Hepatocyte (in vitro differentiated cells): ENCODE results near the gene COP1. TPM values are rescaled to one million over a fixed set of nuclear protein-coding genes. Genes with fewer than 3 reads are reported as not detected.

Experiments
- DNase-seq: peaks from one replicate; pipeline ENCODE4 v3.0.0-alpha.2; 2016; ENCODE audit warnings: low spot score
- H2AFZ ChIP-seq: fragments of 200-600 bp; sonication (generic); 2 replicates; pipeline ENCODE4 v1.6.0; 2016; ENCODE audit warnings: antibody characterized with exemption, mild to moderate bottlenecking
- H3K27ac ChIP-seq: fragments of 200-600 bp; sonication (generic); 2 replicates; pipeline ENCODE4 v1.5.1; 2016; ENCODE audit warnings: mild to moderate bottlenecking
- H3K27me3 ChIP-seq: fragments of 200-600 bp; sonication (generic); 2 replicates; pipeline ENCODE4 v1.6.1; 2016
- H3K36me3 ChIP-seq: fragments of 200-600 bp; sonication (generic); replicated peaks from 2 replicates; pipeline ENCODE4 v1.5.1; 2016; ENCODE audit warnings: low read depth; ENCODE audit not compliant: insufficient read depth
- H3K4me1 ChIP-seq: fragments of 200-600 bp; sonication (generic); 2 replicates; pipeline ENCODE4 v1.5.1; 2016; ENCODE audit warnings: mild to moderate bottlenecking, moderate library complexity; ENCODE audit not compliant: insufficient read depth
- H3K4me2 ChIP-seq: fragments of 200-600 bp; sonication (generic); 2 replicates; pipeline ENCODE4 v1.6.0; 2016
- H3K4me3 ChIP-seq: fragments of 200-600 bp; sonication (generic); 2 replicates; pipeline ENCODE4 v1.5.1; 2016; ENCODE audit warnings: mild to moderate bottlenecking
- H3K79me2 ChIP-seq: fragments of 200-600 bp; sonication (generic); 2 replicates; pipeline ENCODE4 v1.6.0; 2017; ENCODE audit warnings: mild to moderate bottlenecking
- H3K9me2 ChIP-seq: fragments of 200-600 bp; sonication (generic); replicated peaks from 2 replicates; pipeline ENCODE4 v1.6.0; 2017; ENCODE audit warnings: mild to moderate bottlenecking; ENCODE audit not compliant: insufficient read depth
- H3K9me3 ChIP-seq: fragments of 200-600 bp; sonication (generic); 2 replicates; pipeline ENCODE4 v1.5.1; 2016; ENCODE audit warnings: low read depth, mild to moderate bottlenecking
- H4K20me1 ChIP-seq: fragments of 200-600 bp; sonication (generic); 2 replicates; pipeline ENCODE4 v1.6.0; 2016; ENCODE audit warnings: mild to moderate bottlenecking; ENCODE audit not compliant: insufficient read depth, poor library complexity, severe bottlenecking
- CTCF ChIP-seq: fragments of 200-600 bp; sonication (generic); IDR thresholded peaks from 2 replicates; pipeline ENCODE4 v1.5.1; 2016; ENCODE audit warnings: antibody characterized with exemption, mild to moderate bottlenecking; ENCODE audit not compliant: poor library complexity
- EZH2 ChIP-seq: fragments of 200-600 bp; sonication (generic); IDR thresholded peaks from 2 replicates; pipeline ENCODE4 v1.6.1; 2016; ENCODE audit warnings: antibody characterized with exemption, mild to moderate bottlenecking, borderline replicate concordance
- EZH2phosphoT487 ChIP-seq: fragments of 200-600 bp; sonication (generic); IDR thresholded peaks from one replicate; pipeline ENCODE4 v1.6.1; 2018; ENCODE audit warnings: antibody characterized with exemption, mild to moderate bottlenecking, low read depth, moderate library complexity; ENCODE audit not compliant: unreplicated experiment, severe bottlenecking
- WGBS: methylation state at CpG from one replicate; pipeline ENCODE4 v1.1.6; 2016; ENCODE audit warnings: low lambda C conversion rate; ENCODE audit errors: missing lambda C conversion rate; 5-methylcytosine and 5-hydroxymethylcytosine counted together
- polyA plus RNA-seq: library from polyadenylated mRNA; unstranded; fragments of >200 nt; fragmentation: Nextera tagmentation; extraction: Ambion mirVana; gene quantifications from 2 replicates; pipeline ENCODE4 v1.2.1, GENCODE V29; 2016
- total RNA-seq: library from RNA; depleted of rRNA; stranded (reverse); fragments of >200 nt; gene quantifications from 2 replicates; pipeline ENCODE4 v1.2.3, GENCODE V29; 2014

Gene COP1
- total and polyA plus RNA-seq, 2 experiments from 2014 or later = 63.0 to 65.9 TPM

GRCh38 chr1:175904808-175905207 is 302.3 kb downstream of the COP1 start:
- no peaks in the 10 kb centered on the region for H3K27me3 ChIP-seq
- H3K4me1 ChIP-seq = no peaks in the 10 kb centered on the region
- TF ChIP-seq CTCF = no peak
- no peak for TF ChIP-seq EZH2phosphoT487
- TF ChIP-seq EZH2 = no peak
- no peak overlapping the region for H3K27ac ChIP-seq
- no peaks in the 10 kb centered on the region for H3K9me2 ChIP-seq
- DNase-seq = no peak
- peaks cover 6% of the 10 kb centered on the region for H3K36me3 ChIP-seq
- no peaks in the 10 kb centered on the region for H3K9me3 ChIP-seq
- H4K20me1 ChIP-seq = no peaks in the 10 kb centered on the region
- H3K4me2 ChIP-seq = no peak overlapping the region
- no peak overlapping the region for H2AFZ ChIP-seq
- H3K79me2 ChIP-seq = no peaks in the 10 kb centered on the region
- WGBS = 79% methylated on average over 3 of the region's 3 CpGs
- H3K4me3 ChIP-seq = no peak overlapping the region

- Histone ChIP-seq H3K4me2 (no peak overlapping the region), H3K4me1 (no peaks in the 10 kb centered on the region), H2AFZ (no peak overlapping the region), H3K79me2 (no peaks in the 10 kb centered on the region), H3K9me2 (no peaks in the 10 kb centered on the region), H3K27ac (no peak overlapping the region), H3K36me3 (no peaks in the 10 kb centered on the region), H4K20me1 (no peaks in the 10 kb centered on the region), H3K4me3 (no peak overlapping the region), H3K27me3 (no peaks in the 10 kb centered on the region), H3K9me3 (no peaks in the 10 kb centered on the region)
- TF ChIP-seq CTCF (no peak), EZH2 (no peak), EZH2phosphoT487 (no peak)
- 91% methylated on average over 8 of the region's 8 CpGs for WGBS
- DNase-seq = no peak
Observed at GRCh38 chr1:175902281-175902680, 304.8 kb downstream of the COP1 start.

GRCh38 chr1:175901076-175901836 is 305.8 kb downstream of the COP1 start:
- no peak for TF ChIP-seq CTCF
- no peak for TF ChIP-seq EZH2phosphoT487
- no peak for TF ChIP-seq EZH2
- no peak overlapping the region for H3K4me3 ChIP-seq
- no peaks in the 10 kb centered on the region for H4K20me1 ChIP-seq

More at GRCh38 chr1:175901076-175901836, 305.8 kb downstream of the COP1 start:
- 85% methylated on average over 5 of the region's 5 CpGs for WGBS
- no peaks in the 10 kb centered on the region for H3K36me3 ChIP-seq
- no peak for DNase-seq
- H3K4me1 ChIP-seq = no peaks in the 10 kb centered on the region
- H3K9me2 ChIP-seq = no peaks in the 10 kb centered on the region
- H3K4me2 ChIP-seq = no peak overlapping the region
- no peak overlapping the region for H2AFZ ChIP-seq
- H3K27ac ChIP-seq = no peak overlapping the region
- no peaks in the 10 kb centered on the region for H3K79me2 ChIP-seq
- H3K9me3 ChIP-seq = no peaks in the 10 kb centered on the region
- no peaks in the 10 kb centered on the region for H3K27me3 ChIP-seq
